HepG2 (cell line): ENCODE results near the gene TRIO. TPM values are rescaled to one million over a fixed set of nuclear protein-coding genes. Genes with fewer than 3 reads are reported as not detected.

Source experiments
- ATAC-seq: fragments of 200-7000 bp; cut with Tn5 transposase; 3 replicates; pipeline ENCODE4 v1.9.1; 2020; ENCODE audit warnings: mild to moderate bottlenecking, moderate library complexity
- BruUV-seq: library from RNA; stranded (reverse); fragments of 400-500 nt; replicated peaks from 2 replicates; lab custom pipeline; 2021; lab: Mats Ljungman, UMichigan
- CTCF ChIA-PET: fragments of 300-600 bp; formaldehyde crosslinking; extraction: SDS; loops from one replicate; lab custom pipeline; 2021; ENCODE audit warnings: low total read pairs, inconsistent platforms, low intra/inter-chr PET ratio; lab: Yijun Ruan, JAX
- POLR2A ChIA-PET: fragments of 350-600 bp; sonication (Branson Sonifier 250); formaldehyde crosslinking; loops from one replicate; lab custom pipeline; 2020; ENCODE audit warnings: antibody characterized with exemption, inconsistent platforms; lab: Yijun Ruan, JAX
- DNase-seq: peaks from one replicate; pipeline ENCODE4 v3.0.0-alpha.2; 2015; ENCODE audit warnings: low spot score
- FAIRE-seq: peaks from 3 replicates; lab custom pipeline; 2011; peaks lifted over from hg19 to GRCh38; lab: Jason Lieb, UNC
- H2AFZ ChIP-seq: one replicate; pipeline ENCODE4 v1.6.1; 2011; ENCODE audit warnings: low read length, inconsistent platforms
- H3K27ac ChIP-seq: fragments of 300-600 bp; 3 replicates; pipeline ENCODE4 v1.8.0; 2011; ENCODE audit warnings: mixed run types, mild to moderate bottlenecking, mixed read lengths, low read length, inconsistent platforms; ENCODE audit not compliant: insufficient read depth; ENCODE audit errors: extremely low read length
- H3K27me3 ChIP-seq, 2 experiments: fragments of 200-600 bp in 1 of 2; 2 replicates in 1 of 2; 3 replicates in 1 of 2; pipeline versions ENCODE4 v1.6.0 to v1.8.0; 2011; ENCODE audit warnings: low read length in 2 of 2, mild to moderate bottlenecking in 2 of 2, moderate library complexity in 2 of 2, inconsistent platforms in 1 of 2; ENCODE audit not compliant: insufficient read depth in 2 of 2, control insufficient read depth in 1 of 2
- H3K36me3 ChIP-seq, 2 experiments: fragments of 200-600 bp in 1 of 2; replicated peaks in 1 of 2; 2 replicates in 1 of 2; 3 replicates in 1 of 2; pipeline versions ENCODE4 v1.5.1 to v1.8.0; 2011; ENCODE audit warnings: low read length in 2 of 2, inconsistent platforms in 1 of 2; ENCODE audit not compliant: insufficient read depth in 2 of 2, control insufficient read depth in 1 of 2
- H3K4me1 ChIP-seq: 2 replicates; pipeline ENCODE4 v1.5.1; 2012; ENCODE audit warnings: low read length, inconsistent platforms; ENCODE audit not compliant: insufficient read depth
- H3K4me2 ChIP-seq: 2 replicates; pipeline ENCODE4 v1.6.0; 2011; ENCODE audit warnings: low read depth, low read length, inconsistent platforms
- H3K4me3 ChIP-seq, 3 experiments: fragments of 200-600 bp in 1 of 3; sonication (generic), shearing (Covaris generic) in 1 of 3; replicated peaks in 1 of 3; 2 replicates each; pipeline ENCODE4 v1.5.1; 2011 to 2016; ENCODE audit warnings: low read length in 3 of 3, inconsistent platforms in 2 of 3, low read depth in 2 of 3, mild to moderate bottlenecking in 2 of 3, control low read depth in 1 of 3, mixed read lengths in 1 of 3; ENCODE audit not compliant: insufficient read depth in 1 of 3
- H3K79me2 ChIP-seq: one replicate; pipeline ENCODE4 v1.6.1; 2011; ENCODE audit warnings: low read length, inconsistent platforms; ENCODE audit not compliant: insufficient read depth
- H3K9ac ChIP-seq: 2 replicates; pipeline ENCODE4 v1.6.0; 2011; ENCODE audit warnings: mild to moderate bottlenecking, low read depth, low read length, inconsistent platforms; ENCODE audit not compliant: insufficient read depth
- H3K9me3 ChIP-seq: 2 replicates; pipeline ENCODE4 v1.5.1; 2012; ENCODE audit warnings: mild to moderate bottlenecking, low read length
- H4K20me1 ChIP-seq: 2 replicates; pipeline ENCODE4 v1.6.0; 2011; ENCODE audit warnings: inconsistent platforms, mild to moderate bottlenecking, low read length, moderate library complexity; ENCODE audit not compliant: insufficient read depth
- BCL6 ChIP-seq: IDR thresholded peaks from 2 replicates; pipeline ENCODE4 v1.6.1; 2016; ENCODE audit warnings: missing genetic modification reagents, missing compliant biosample characterization
- BHLHE40 ChIP-seq: IDR thresholded peaks from 2 replicates; pipeline ENCODE4 v1.6.1; 2011; ENCODE audit warnings: low read length, improper control_type of control experiment
- DMAP1 ChIP-seq: IDR thresholded peaks from 2 replicates; pipeline ENCODE4 v1.6.1; 2016
- ELF1 ChIP-seq: sonication (generic); formaldehyde crosslinking; IDR thresholded peaks from 2 replicates; pipeline ENCODE4 v1.4.0; 2020; ENCODE audit warnings: missing genetic modification reagents
- HDAC1 ChIP-seq: sonication (generic); formaldehyde crosslinking; IDR thresholded peaks from 2 replicates; pipeline ENCODE4 v1.5.1; 2020; ENCODE audit warnings: mild to moderate bottlenecking, missing genetic modification reagents
- LCORL ChIP-seq, 2 experiments: fragments of 450-650 bp in 1 of 2; sonication (generic) in 1 of 2; formaldehyde crosslinking in 1 of 2; IDR thresholded peaks; 2 replicates each; pipeline versions ENCODE4 v1.5.0 to v1.6.1; 2017 to 2020; ENCODE audit warnings: antibody characterized with exemption in 1 of 2, missing genetic modification reagents in 1 of 2
- MXI1 ChIP-seq: IDR thresholded peaks from 3 replicates; pipeline ENCODE4 v1.6.1; 2012; ENCODE audit warnings: low read depth, low read length, inconsistent platforms, borderline replicate concordance
- NBN ChIP-seq: fragments of 450-650 bp; conservative IDR thresholded peaks from 2 replicates; pipeline ENCODE4 v1.6.1; 2017
- SIX1 ChIP-seq: sonication (generic); formaldehyde crosslinking; IDR thresholded peaks from 2 replicates; pipeline ENCODE4 v1.4.0; 2020; ENCODE audit warnings: missing genetic modification reagents, borderline replicate concordance
- TEAD3 ChIP-seq: optimal IDR thresholded peaks from 2 replicates; pipeline ENCODE3; 2016; ENCODE audit warnings: borderline replicate concordance
- YEATS4 ChIP-seq: sonication (generic); formaldehyde crosslinking; IDR thresholded peaks from 2 replicates; pipeline ENCODE4 v1.4.0; 2020; ENCODE audit warnings: missing genetic modification reagents, borderline replicate concordance
- ZBTB1 ChIP-seq: sonication (generic); formaldehyde crosslinking; IDR thresholded peaks from 2 replicates; pipeline ENCODE4 v1.4.0; 2020; ENCODE audit warnings: missing genetic modification reagents, borderline replicate concordance
- ZBTB7B ChIP-seq: sonication (generic); formaldehyde crosslinking; IDR thresholded peaks from 2 replicates; pipeline ENCODE4 v1.4.0; 2020; ENCODE audit warnings: missing genetic modification reagents
- ZNF10 ChIP-seq: sonication (generic); formaldehyde crosslinking; IDR thresholded peaks from 2 replicates; pipeline ENCODE4 v1.4.0; 2020; ENCODE audit warnings: mild to moderate bottlenecking, low read depth, missing genetic modification reagents, borderline replicate concordance
- ZNF772 ChIP-seq: sonication (generic); formaldehyde crosslinking; IDR thresholded peaks from 2 replicates; pipeline ENCODE4 v1.5.0; 2020; ENCODE audit warnings: mild to moderate bottlenecking, missing genetic modification reagents
- WGBS: methylation state at CpG from one replicate; pipeline ENCODE4 v1.1.6; 2017; ENCODE audit warnings: low lambda C conversion rate; 5-methylcytosine and 5-hydroxymethylcytosine counted together
- in situ Hi-C: cut with HindIII; loops from 2 replicates; pipeline ENCODE4 v1.10.0; 2017; ENCODE audit warnings: low pct_unique_long_range_greater_than_20kb; ENCODE audit not compliant: extremely low pct_ligation_motif_present
- intact Hi-C: fragments of 100-400 bp; cut with micrococcal nuclease; formaldehyde crosslinking; loops from one replicate; pipeline ENCODE4 v1.10.0; 2022; ENCODE audit not compliant: unreplicated experiment
- polyA plus RNA-seq, 8 experiments: library from polyadenylated mRNA; depleted of rRNA in 3 of 8; stranded (reverse) in 7 of 8; unstranded in 1 of 8; fragments of >200 nt; fragmentation: Illumina TruSeq in 4 of 8; extraction: Trizol in 4 of 8; gene quantifications; 2 replicates each; pipeline versions ENCODE4 v1.2.1 to v1.2.3, GENCODE V29; 2011 to 2016; ENCODE audit warnings: low read depth in 4 of 8, missing spikeins in 1 of 8, mixed read lengths in 1 of 8; ENCODE audit not compliant: insufficient read depth in 1 of 8
- total RNA-seq, 5 experiments: library from RNA; depleted of rRNA; stranded (reverse); fragments of >200 nt; fragmentation: Illumina TruSeq; extraction: Trizol; gene quantifications; 2 replicates each; pipeline ENCODE4 v1.2.3, GENCODE V29; 2016; ENCODE audit warnings: low read depth in 1 of 5
- TF ChIP-seq, protein P1 (sequence below): sonication (generic); formaldehyde crosslinking; IDR thresholded peaks from 2 replicates; pipeline ENCODE4 v1.4.0; 2020; ENCODE audit warnings: missing genetic modification reagents
- TF ChIP-seq, protein P2 (sequence below), 2 experiments: IDR thresholded peaks; 2 replicates each; pipeline ENCODE4 v1.6.1; 2011 to 2012; ENCODE audit warnings: low read length in 2 of 2, borderline replicate concordance in 1 of 2, low read depth in 1 of 2, mild to moderate bottlenecking in 1 of 2, moderate library complexity in 1 of 2
- TF ChIP-seq, protein P3 (sequence below): IDR thresholded peaks from 2 replicates; pipeline ENCODE4 v1.6.1; 2016
- TF ChIP-seq, protein P4 (sequence below): sonication (generic); formaldehyde crosslinking; IDR thresholded peaks from 2 replicates; pipeline ENCODE4 v1.8.1; 2023; ENCODE audit warnings: mild to moderate bottlenecking, moderate library complexity, missing genetic modification reagents

The TRIO gene
- total and polyA plus RNA-seq, 2 of the 13 experiments (the other 11 are each of a cell fraction or from before 2014, with no cell fraction given), result 45.2 to 45.9 TPM

DNA sequence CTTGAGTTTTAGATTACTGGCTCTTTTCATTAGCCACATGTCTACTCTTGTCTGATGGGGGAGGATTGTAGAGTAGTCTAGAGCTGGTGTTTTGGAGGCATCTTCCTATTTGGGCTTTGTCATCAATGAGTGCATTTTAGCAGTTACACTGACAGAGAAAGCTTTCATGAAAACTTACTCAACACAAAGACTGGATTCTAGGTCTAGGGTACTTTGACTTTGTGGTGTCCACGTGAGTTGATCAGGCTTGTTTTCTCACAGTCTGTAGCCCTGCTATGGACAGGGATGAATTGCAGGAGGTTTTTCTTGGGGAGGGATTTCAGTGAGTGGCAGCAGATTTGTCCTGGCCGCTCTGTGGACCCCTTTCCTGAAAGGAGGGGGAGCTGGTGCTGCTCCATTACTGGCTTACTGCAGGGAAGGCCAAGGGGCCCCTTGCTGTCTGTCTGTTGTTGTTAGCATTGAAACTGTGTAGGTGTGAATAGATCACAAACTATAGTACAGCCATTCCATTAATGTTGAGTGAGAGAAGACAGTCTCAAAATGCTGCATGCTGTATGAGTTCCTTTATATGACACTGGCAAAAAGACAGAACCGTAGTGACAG, 6.6 kb downstream of the TRIO start:
- DNase-seq (peak; percentile 79), FAIRE-seq (peak; percentile 64), ATAC-seq (peak; percentile 59)
- Histone ChIP-seq H4K20me1 (peaks cover 68% of the 10 kb centered on the region), H3K79me2 (peaks cover 97% of the 10 kb centered on the region), H2AFZ (no peak overlapping the region), H3K4me1 (peaks cover 92% of the 10 kb centered on the region), H3K4me2 (peak overlapping the region; percentile 87), H3K36me3 (no peaks in the 10 kb centered on the region), H3K9ac (peak overlapping the region; percentile 56), H3K27me3 (no peaks in the 10 kb centered on the region), H3K4me3 (peak overlapping the region; percentile 44 to 64 (median 51)), H3K9me3 (no peaks in the 10 kb centered on the region), H3K27ac (peak overlapping the region; percentile 77)
- ChIA-PET POLR2A (interaction anchor here (1.2 to 2.5 kb wide), 5 partner anchors 10 to 59 kb away, joined by 3 to 17 read pairs (median 5); no protein-coding TSS in a partner anchor), CTCF (no interaction called here)
- BruUV-seq, result no TSS peak
- intact Hi-C loops (loop anchor here (1.0 to 10.0 kb wide), 4 partner anchors 19 to 515 kb away; partner anchors contain the start of gene OTULIN), in situ Hi-C loops (loop anchor here (10.0 kb wide), 1 partner anchor 115 kb away; no protein-coding TSS in a partner anchor)
- 11% methylated on average over 3 of the region's 3 CpGs for WGBS
- TF ChIP-seq MXI1 (0 out of 3 replicates have a peak, but pooled peaks have one; percentile 29), ELF1 (CRISPR knock-in tag) (no peak), ZNF10 (CRISPR knock-in tag) (no peak), BHLHE40 (peak; percentile 50), NBN (no peak), ZBTB7B (CRISPR knock-in tag) (0 out of 2 replicates have a peak, but pooled peaks have one; percentile 7), ZBTB1 (CRISPR knock-in tag) (no peak), HDAC1 (CRISPR knock-in tag) (peak; percentile 38; the same call in 1 of the 2 replicates), TEAD3 (CRISPR knock-in tag) (peak; percentile 26), BCL6 (CRISPR knock-in tag) (peak; percentile 71), LCORL (IDR thresholded peaks at IDR 0.05) (no peak), LCORL (CRISPR knock-in tag; IDR thresholded peaks at IDR 0.05) (0 out of 2 replicates have a peak, but pooled peaks have one; percentile 2), YEATS4 (0 out of 2 replicates have a peak, but pooled peaks have one; percentile 4), DMAP1 (CRISPR knock-in tag) (no peak), SIX1 (no peak), ZNF772 (CRISPR knock-in tag) (no peak)
- TF ChIP-seq, protein P1, sequence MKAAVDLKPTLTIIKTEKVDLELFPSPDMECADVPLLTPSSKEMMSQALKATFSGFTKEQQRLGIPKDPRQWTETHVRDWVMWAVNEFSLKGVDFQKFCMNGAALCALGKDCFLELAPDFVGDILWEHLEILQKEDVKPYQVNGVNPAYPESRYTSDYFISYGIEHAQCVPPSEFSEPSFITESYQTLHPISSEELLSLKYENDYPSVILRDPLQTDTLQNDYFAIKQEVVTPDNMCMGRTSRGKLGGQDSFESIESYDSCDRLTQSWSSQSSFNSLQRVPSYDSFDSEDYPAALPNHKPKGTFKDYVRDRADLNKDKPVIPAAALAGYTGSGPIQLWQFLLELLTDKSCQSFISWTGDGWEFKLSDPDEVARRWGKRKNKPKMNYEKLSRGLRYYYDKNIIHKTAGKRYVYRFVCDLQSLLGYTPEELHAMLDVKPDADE (CRISPR knock-in tag), result no peak
- TF ChIP-seq, protein P2, sequence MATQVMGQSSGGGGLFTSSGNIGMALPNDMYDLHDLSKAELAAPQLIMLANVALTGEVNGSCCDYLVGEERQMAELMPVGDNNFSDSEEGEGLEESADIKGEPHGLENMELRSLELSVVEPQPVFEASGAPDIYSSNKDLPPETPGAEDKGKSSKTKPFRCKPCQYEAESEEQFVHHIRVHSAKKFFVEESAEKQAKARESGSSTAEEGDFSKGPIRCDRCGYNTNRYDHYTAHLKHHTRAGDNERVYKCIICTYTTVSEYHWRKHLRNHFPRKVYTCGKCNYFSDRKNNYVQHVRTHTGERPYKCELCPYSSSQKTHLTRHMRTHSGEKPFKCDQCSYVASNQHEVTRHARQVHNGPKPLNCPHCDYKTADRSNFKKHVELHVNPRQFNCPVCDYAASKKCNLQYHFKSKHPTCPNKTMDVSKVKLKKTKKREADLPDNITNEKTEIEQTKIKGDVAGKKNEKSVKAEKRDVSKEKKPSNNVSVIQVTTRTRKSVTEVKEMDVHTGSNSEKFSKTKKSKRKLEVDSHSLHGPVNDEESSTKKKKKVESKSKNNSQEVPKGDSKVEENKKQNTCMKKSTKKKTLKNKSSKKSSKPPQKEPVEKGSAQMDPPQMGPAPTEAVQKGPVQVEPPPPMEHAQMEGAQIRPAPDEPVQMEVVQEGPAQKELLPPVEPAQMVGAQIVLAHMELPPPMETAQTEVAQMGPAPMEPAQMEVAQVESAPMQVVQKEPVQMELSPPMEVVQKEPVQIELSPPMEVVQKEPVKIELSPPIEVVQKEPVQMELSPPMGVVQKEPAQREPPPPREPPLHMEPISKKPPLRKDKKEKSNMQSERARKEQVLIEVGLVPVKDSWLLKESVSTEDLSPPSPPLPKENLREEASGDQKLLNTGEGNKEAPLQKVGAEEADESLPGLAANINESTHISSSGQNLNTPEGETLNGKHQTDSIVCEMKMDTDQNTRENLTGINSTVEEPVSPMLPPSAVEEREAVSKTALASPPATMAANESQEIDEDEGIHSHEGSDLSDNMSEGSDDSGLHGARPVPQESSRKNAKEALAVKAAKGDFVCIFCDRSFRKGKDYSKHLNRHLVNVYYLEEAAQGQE (IDR thresholded peaks at IDR 0.05; ENCODE audit: borderline replicate concordance in 1 of 2, low read depth in 1 of 2, low read length in 2 of 2), result no peak
- TF ChIP-seq, protein P3, sequence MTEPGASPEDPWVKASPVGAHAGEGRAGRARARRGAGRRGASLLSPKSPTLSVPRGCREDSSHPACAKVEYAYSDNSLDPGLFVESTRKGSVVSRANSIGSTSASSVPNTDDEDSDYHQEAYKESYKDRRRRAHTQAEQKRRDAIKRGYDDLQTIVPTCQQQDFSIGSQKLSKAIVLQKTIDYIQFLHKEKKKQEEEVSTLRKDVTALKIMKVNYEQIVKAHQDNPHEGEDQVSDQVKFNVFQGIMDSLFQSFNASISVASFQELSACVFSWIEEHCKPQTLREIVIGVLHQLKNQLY (CRISPR knock-in tag), result peak; percentile 33; the same call in 1 of the 2 replicates
- TF ChIP-seq, protein P4, sequence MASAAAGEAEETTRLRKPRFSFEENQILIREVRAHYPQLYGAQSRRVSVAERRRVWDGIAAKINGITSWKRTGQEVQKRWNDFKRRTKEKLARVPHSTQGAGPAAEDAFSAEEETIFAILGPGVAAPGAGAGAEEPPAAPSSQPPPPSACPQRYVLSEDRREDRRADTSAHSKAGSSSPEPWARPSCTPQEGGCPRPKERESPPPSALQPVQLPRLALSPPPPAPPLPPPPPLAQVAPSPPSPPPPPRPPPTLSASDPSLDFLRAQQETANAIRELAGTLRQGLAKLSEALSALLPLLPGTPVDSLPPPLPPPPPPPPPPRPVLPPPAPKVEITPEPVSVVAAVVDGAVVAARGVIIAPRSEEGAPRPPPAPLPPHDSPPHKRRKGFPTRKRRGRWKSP, result no peak
